Activated T-helper 2 cell treated with anti-CD3 and anti-CD28 coated beads, Interferon-gamma antibody, Interleukin-2, Interleukin-4, amounts not matched to agents 10 μg/mL and 5 μg/mL and 100 μg/mL, durations not matched to agents 14 hours and 24 hours and 36 hours (primary cell): ENCODE results near the gene ITGB2. TPM values are rescaled to one million over a fixed set of nuclear protein-coding genes. Genes with fewer than 3 reads are reported as not detected.

ENCODE experiments used
- DNase-seq: peaks from one replicate; pipeline ENCODE4 v3.0.0; 2021; ENCODE audit warnings: low spot score
- H3K27ac Mint-ChIP-seq: one replicate; pipeline ENCODE4 v1.8.0; 2021; ENCODE audit warnings: mixed read lengths
- H3K27me3 Mint-ChIP-seq: one replicate; pipeline ENCODE4 v1.8.0; 2021; ENCODE audit warnings: low read depth, mixed read lengths
- H3K36me3 Mint-ChIP-seq: one replicate; pipeline ENCODE4 v1.8.0; 2021; ENCODE audit warnings: low read depth, mixed read lengths
- H3K4me1 Mint-ChIP-seq: one replicate; pipeline ENCODE4 v1.8.0; 2021; ENCODE audit warnings: low read depth, mixed read lengths
- H3K4me3 Mint-ChIP-seq: one replicate; pipeline ENCODE4 v1.8.0; 2021; ENCODE audit warnings: low read depth, mild to moderate bottlenecking, moderate library complexity, mixed read lengths
- H3K9me3 Mint-ChIP-seq: one replicate; pipeline ENCODE4 v1.8.0; 2021; ENCODE audit warnings: mixed read lengths
- intact Hi-C: fragments of 100-400 bp; cut with micrococcal nuclease; formaldehyde crosslinking; loops from one replicate; pipeline ENCODE4 v1.15.1; 2023
- total RNA-seq: library from RNA; stranded (reverse); gene quantifications from 2 replicates; pipeline ENCODE4 v1.2.3, GENCODE V29; 2022

ITGB2 gene
- total RNA-seq, 1 donor from 2014 or later = 210 TPM

GRCh38 chr21:44951186-44951915 lies 30.7 kb upstream of the ITGB2 start:
- Mint-ChIP-seq H3K27ac (no peak overlapping the region), H3K9me3 (no peaks in the 10 kb centered on the region), H3K27me3 (no peaks in the 10 kb centered on the region), H3K36me3 (peaks cover 25% of the 10 kb centered on the region), H3K4me3 (no peak overlapping the region), H3K4me1 (peaks cover 1% of the 10 kb centered on the region)
- intact Hi-C loops = no loop called here
- no peak for DNase-seq

- Mint-ChIP-seq H3K4me1 (peaks cover 1% of the 10 kb centered on the region), H3K27ac (no peak overlapping the region), H3K36me3 (peaks cover 24% of the 10 kb centered on the region), H3K4me3 (no peak overlapping the region), H3K9me3 (no peaks in the 10 kb centered on the region), H3K27me3 (no peaks in the 10 kb centered on the region)
- intact Hi-C loops = no loop called here
- DNase-seq = no peak
These were observed 29.7 kb upstream of the ITGB2 start for GRCh38 chr21:44950351-44950750.

- no peaks in the 10 kb centered on the region for H3K27me3 Mint-ChIP-seq
- intact Hi-C loops = loop anchor here (1.0 kb wide), 1 partner anchor 179 kb away; no protein-coding TSS in a partner anchor
- no peak overlapping the region for H3K27ac Mint-ChIP-seq
- peak; percentile 64 for DNase-seq
- H3K9me3 Mint-ChIP-seq = no peaks in the 10 kb centered on the region
- peaks cover 1% of the 10 kb centered on the region for H3K4me1 Mint-ChIP-seq
- H3K36me3 Mint-ChIP-seq = peaks cover 25% of the 10 kb centered on the region
- no peak overlapping the region for H3K4me3 Mint-ChIP-seq
These were observed 29.1 kb upstream of the ITGB2 start for GRCh38 chr21:44949779-44950198.

- intact Hi-C loops = loop anchor here (1.0 kb wide), 1 partner anchor 179 kb away; no protein-coding TSS in a partner anchor
- peaks cover 28% of the 10 kb centered on the region for H3K36me3 Mint-ChIP-seq
These were observed 28.6 kb upstream of the ITGB2 start for GRCh38 chr21:44949161-44949778.

GRCh38 chr21:44948426-44949120 lies 27.9 kb upstream of the ITGB2 start:
- H3K27me3 Mint-ChIP-seq = no peaks in the 10 kb centered on the region
- H3K9me3 Mint-ChIP-seq = no peaks in the 10 kb centered on the region
- DNase-seq = no peak
- H3K4me3 Mint-ChIP-seq = no peak overlapping the region
- intact Hi-C loops = loop anchor here (1.0 kb wide), 1 partner anchor 180 kb away; no protein-coding TSS in a partner anchor
- H3K36me3 Mint-ChIP-seq = peaks cover 30% of the 10 kb centered on the region
- H3K4me1 Mint-ChIP-seq = peaks cover 4% of the 10 kb centered on the region
- H3K27ac Mint-ChIP-seq = no peak overlapping the region

More at GRCh38 chr21:44949161-44949778, 28.6 kb upstream of the ITGB2 start:
- DNase-seq = no peak
- no peaks in the 10 kb centered on the region for H3K9me3 Mint-ChIP-seq
- peaks cover 2% of the 10 kb centered on the region for H3K4me1 Mint-ChIP-seq
- H3K27me3 Mint-ChIP-seq = no peaks in the 10 kb centered on the region
- no peak overlapping the region for H3K27ac Mint-ChIP-seq
- H3K4me3 Mint-ChIP-seq = no peak overlapping the region

GRCh38 chr21:44947930-44948331 lies 27.2 kb upstream of the ITGB2 start:
- intact Hi-C loops = no loop called here
- no peaks in the 10 kb centered on the region for H3K9me3 Mint-ChIP-seq
- no peaks in the 10 kb centered on the region for H3K27me3 Mint-ChIP-seq
- H3K27ac Mint-ChIP-seq = no peak overlapping the region
- no peak overlapping the region for H3K4me3 Mint-ChIP-seq
- H3K4me1 Mint-ChIP-seq = peaks cover 7% of the 10 kb centered on the region
- no peak for DNase-seq
- H3K36me3 Mint-ChIP-seq = peaks cover 36% of the 10 kb centered on the region

- no peak overlapping the region for H3K27ac Mint-ChIP-seq
- H3K27me3 Mint-ChIP-seq = no peaks in the 10 kb centered on the region
- no peak for DNase-seq
- intact Hi-C loops = no loop called here
- H3K36me3 Mint-ChIP-seq = peaks cover 41% of the 10 kb centered on the region
- peaks cover 12% of the 10 kb centered on the region for H3K4me1 Mint-ChIP-seq
- no peaks in the 10 kb centered on the region for H3K9me3 Mint-ChIP-seq
- H3K4me3 Mint-ChIP-seq = no peak overlapping the region
These were observed 26.6 kb upstream of the ITGB2 start for GRCh38 chr21:44947111-44947929.

- no peak for DNase-seq
- peaks cover 47% of the 10 kb centered on the region for H3K36me3 Mint-ChIP-seq
- intact Hi-C loops = no loop called here
- H3K27ac Mint-ChIP-seq = no peak overlapping the region
- H3K27me3 Mint-ChIP-seq = no peaks in the 10 kb centered on the region
- H3K4me1 Mint-ChIP-seq = peaks cover 21% of the 10 kb centered on the region
- H3K9me3 Mint-ChIP-seq = no peaks in the 10 kb centered on the region
- no peak overlapping the region for H3K4me3 Mint-ChIP-seq
These were observed 25.7 kb upstream of the ITGB2 start for GRCh38 chr21:44946254-44947041.

- Mint-ChIP-seq H3K27ac (no peak overlapping the region), H3K27me3 (no peaks in the 10 kb centered on the region), H3K9me3 (no peaks in the 10 kb centered on the region), H3K36me3 (peaks cover 48% of the 10 kb centered on the region), H3K4me1 (peaks cover 31% of the 10 kb centered on the region), H3K4me3 (no peak overlapping the region)
- intact Hi-C loops = no loop called here
- no peak for DNase-seq
These were observed 23.9 kb upstream of the ITGB2 start for GRCh38 chr21:44944596-44944995.

- H3K9me3 Mint-ChIP-seq = no peaks in the 10 kb centered on the region
- intact Hi-C loops = no loop called here
- H3K27me3 Mint-ChIP-seq = no peaks in the 10 kb centered on the region
- H3K4me3 Mint-ChIP-seq = no peak overlapping the region
- no peak for DNase-seq
- H3K36me3 Mint-ChIP-seq = peaks cover 46% of the 10 kb centered on the region
- peaks cover 34% of the 10 kb centered on the region for H3K4me1 Mint-ChIP-seq
- H3K27ac Mint-ChIP-seq = no peak overlapping the region
These were observed 23.2 kb upstream of the ITGB2 start for GRCh38 chr21:44943686-44944550.

- H3K4me1 Mint-ChIP-seq = peaks cover 36% of the 10 kb centered on the region
- no peak for DNase-seq
- H3K36me3 Mint-ChIP-seq = peaks cover 46% of the 10 kb centered on the region
- intact Hi-C loops = no loop called here
- H3K27me3 Mint-ChIP-seq = no peaks in the 10 kb centered on the region
- no peak overlapping the region for H3K4me3 Mint-ChIP-seq
- H3K27ac Mint-ChIP-seq = no peak overlapping the region
- H3K9me3 Mint-ChIP-seq = no peaks in the 10 kb centered on the region
These were observed 22.4 kb upstream of the ITGB2 start for GRCh38 chr21:44943005-44943685.
